Hepatocyte (in vitro differentiated cells): ENCODE measurements around the gene ZNF483.

Experiments
- EZH2 ChIP-seq: fragments of 200-600 bp; sonication (generic); IDR thresholded peaks from 2 replicates; pipeline ENCODE4 v1.6.1; 2016; ENCODE audit warnings: antibody characterized with exemption, mild to moderate bottlenecking, borderline replicate concordance
- EZH2phosphoT487 ChIP-seq: fragments of 200-600 bp; sonication (generic); IDR thresholded peaks from one replicate; pipeline ENCODE4 v1.6.1; 2018; ENCODE audit warnings: antibody characterized with exemption, mild to moderate bottlenecking, low read depth, moderate library complexity; ENCODE audit not compliant: unreplicated experiment, severe bottlenecking
- TF ChIP-seq, protein P1 (sequence below): fragments of 200-600 bp; sonication (generic); IDR thresholded peaks from 2 replicates; pipeline ENCODE4 v1.5.1; 2016; ENCODE audit warnings: antibody characterized with exemption, mild to moderate bottlenecking; ENCODE audit not compliant: poor library complexity

DNA sequence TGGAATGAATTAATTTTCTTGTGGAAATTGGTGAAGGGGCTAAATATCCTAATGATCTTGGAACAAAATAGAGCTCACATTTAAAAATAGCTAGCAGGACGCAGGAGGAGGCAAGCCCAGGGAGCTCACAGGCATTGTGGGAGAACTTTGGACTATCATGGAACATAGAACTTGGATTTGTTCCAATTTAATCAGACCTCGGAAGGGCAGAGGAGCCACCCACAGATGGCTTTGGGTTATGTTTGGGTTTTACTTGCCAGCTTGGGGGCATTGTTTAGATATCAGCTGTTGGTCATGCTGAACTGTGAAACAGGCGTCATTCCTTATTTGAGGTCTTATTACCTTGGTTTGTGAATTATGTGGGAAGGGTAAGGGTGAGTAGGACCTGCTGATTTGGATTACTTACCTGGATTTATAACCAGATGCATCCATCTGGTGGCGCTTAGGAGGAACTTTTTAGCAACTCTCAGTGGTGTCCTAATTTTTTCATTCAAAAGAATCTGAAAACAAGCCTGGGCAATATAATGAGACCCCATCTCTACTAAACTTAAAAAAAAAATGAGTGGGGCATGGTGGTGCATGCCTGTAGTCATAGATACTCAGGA is 88.6 kb downstream of the ZNF483 start:
- TF ChIP-seq, protein P1, sequence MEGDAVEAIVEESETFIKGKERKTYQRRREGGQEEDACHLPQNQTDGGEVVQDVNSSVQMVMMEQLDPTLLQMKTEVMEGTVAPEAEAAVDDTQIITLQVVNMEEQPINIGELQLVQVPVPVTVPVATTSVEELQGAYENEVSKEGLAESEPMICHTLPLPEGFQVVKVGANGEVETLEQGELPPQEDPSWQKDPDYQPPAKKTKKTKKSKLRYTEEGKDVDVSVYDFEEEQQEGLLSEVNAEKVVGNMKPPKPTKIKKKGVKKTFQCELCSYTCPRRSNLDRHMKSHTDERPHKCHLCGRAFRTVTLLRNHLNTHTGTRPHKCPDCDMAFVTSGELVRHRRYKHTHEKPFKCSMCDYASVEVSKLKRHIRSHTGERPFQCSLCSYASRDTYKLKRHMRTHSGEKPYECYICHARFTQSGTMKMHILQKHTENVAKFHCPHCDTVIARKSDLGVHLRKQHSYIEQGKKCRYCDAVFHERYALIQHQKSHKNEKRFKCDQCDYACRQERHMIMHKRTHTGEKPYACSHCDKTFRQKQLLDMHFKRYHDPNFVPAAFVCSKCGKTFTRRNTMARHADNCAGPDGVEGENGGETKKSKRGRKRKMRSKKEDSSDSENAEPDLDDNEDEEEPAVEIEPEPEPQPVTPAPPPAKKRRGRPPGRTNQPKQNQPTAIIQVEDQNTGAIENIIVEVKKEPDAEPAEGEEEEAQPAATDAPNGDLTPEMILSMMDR: no peak
- no peak for TF ChIP-seq EZH2
- TF ChIP-seq EZH2phosphoT487: no peak
